ENCODE results near the gene NUDT6.

Gene NUDT6

GRCh38 chr4:122914292-122914904 is 8.0 kb downstream of the NUDT6 start:
- peak; percentile 31 for DNase-seq (ENCODE audit: low spot score)

- DNase-seq (ENCODE audit: low spot score): no peak
Observed at GRCh38 chr4:122912810-122913575, 9.4 kb downstream of the NUDT6 start.

GRCh38 chr4:122911588-122911987 is 10.8 kb downstream of the NUDT6 start:
- DNase-seq (ENCODE audit: low spot score): no peak

DNA sequence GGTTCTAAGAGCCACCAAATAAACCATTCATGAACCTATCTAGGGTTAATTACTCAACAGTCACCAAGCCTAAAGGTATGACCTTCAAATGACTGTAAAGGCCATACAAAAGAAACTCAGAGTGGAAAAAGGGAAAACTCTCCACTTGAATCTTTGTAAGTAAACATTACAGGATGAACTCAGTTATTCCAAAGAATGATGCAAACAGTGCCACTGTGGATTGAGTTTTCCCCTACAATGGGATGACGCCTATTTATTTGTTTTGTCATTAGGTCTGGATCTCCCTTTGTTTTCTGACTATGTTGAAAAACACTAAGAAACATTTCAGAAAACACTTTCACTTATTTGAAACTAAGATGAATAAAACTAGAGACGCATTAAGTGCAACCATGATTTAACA is 12.7 kb downstream of the NUDT6 start:
- no peak for DNase-seq (ENCODE audit: low spot score)

DNA sequence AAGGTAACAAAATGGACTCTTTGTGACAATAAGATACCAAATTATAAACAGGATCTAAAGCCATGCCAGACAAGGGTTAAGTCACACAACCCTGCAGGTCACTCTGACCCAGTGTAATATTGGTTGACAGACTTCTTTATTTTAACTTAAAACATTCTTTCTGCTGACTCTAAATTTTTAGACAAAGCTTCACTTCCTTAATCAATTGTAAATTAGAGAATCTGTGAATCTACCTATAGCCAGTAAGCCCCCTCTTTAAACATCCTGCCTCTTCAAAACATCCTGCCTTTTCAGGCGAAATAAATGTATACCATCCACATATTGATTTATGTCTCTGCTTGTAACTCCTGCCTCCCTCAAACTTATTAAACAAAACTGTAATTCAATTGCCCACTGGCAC is 14.2 kb downstream of the NUDT6 start:
- DNase-seq (ENCODE audit: low spot score): no peak

GRCh38 chr4:122906859-122907305 is 15.5 kb downstream of the NUDT6 start:
- DNase-seq (ENCODE audit: low spot score): no peak

- no peak for DNase-seq (ENCODE audit: low spot score)
Observed at GRCh38 chr4:122903766-122904288, 18.6 kb downstream of the NUDT6 start.

- DNase-seq (ENCODE audit: low spot score): no peak
Observed at GRCh38 chr4:122901247-122902010, 21.0 kb downstream of the NUDT6 start.

- no peak for DNase-seq (ENCODE audit: low spot score)
Observed at GRCh38 chr4:122900314-122900713, 22.1 kb downstream of the NUDT6 start.

DNA sequence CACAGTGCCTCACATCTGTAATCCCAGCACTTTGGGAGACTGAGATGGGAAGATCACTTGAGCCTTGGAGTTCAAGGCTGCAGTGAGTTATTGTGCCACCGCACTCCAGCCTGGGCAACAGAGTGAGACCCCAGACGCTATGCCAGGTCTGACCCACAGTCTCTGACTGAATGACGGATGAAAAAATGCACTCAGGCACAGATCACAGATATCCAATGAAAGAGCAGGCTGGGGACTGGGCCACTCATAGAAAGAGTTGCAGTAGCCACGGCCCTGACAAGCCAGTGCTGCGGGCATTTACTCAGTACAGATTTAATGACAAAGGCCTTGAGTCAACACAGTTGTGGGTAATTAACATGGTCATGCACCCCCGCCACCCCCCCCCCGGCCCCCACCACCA is 22.7 kb downstream of the NUDT6 start:
- no peak for DNase-seq (ENCODE audit: low spot score)

- peak; percentile 46 for DNase-seq (ENCODE audit: low spot score)
Observed at GRCh38 chr4:122898370-122899150, 23.8 kb downstream of the NUDT6 start.

DNA sequence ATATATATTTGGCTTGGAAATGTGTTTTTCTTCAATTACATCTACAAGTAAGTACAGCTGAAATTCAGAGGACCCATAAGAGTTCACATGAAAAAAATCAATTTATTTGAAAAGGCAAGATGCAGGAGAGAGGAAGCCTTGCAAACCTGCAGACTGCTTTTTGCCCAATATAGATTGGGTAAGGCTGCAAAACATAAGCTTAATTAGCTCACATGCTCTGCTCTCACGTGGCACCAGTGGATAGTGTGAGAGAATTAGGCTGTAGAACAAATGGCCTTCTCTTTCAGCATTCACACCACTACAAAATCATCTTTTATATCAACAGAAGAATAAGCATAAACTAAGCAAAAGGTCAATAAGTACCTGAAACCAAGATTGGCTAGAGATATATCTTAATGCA is 26.1 kb downstream of the NUDT6 start:
- no peak for DNase-seq (ENCODE audit: low spot score)

- DNase-seq (ENCODE audit: low spot score): no peak
Observed at GRCh38 chr4:122895336-122895995, 26.9 kb downstream of the NUDT6 start.

GRCh38 chr4:122894827-122895226 is 27.6 kb downstream of the NUDT6 start:
- DNase-seq (ENCODE audit: low spot score): no peak

GRCh38 chr4:122890147-122890795 is 32.1 kb downstream of the NUDT6 start:
- DNase-seq (ENCODE audit: low spot score): no peak

DNA sequence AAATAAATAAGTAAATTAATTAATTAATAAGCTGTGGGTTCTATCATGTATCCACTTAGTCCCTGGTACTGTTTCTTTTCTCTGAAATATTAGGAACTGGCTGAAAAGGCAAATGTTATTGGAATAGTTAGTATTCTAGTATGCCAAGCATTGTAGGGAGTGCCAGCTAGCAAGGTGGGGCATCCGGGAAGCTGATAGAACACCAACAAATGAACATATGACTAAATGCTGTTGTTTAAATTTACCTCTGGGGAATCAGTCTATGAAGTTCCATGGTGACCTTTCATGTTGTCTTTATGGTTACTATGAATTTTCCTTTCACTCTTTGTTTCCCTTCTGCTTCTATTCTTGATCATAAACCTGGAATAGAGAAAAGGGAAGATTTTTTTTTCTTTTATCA is 32.7 kb downstream of the NUDT6 start:
- no peak for DNase-seq (ENCODE audit: low spot score)

DNA sequence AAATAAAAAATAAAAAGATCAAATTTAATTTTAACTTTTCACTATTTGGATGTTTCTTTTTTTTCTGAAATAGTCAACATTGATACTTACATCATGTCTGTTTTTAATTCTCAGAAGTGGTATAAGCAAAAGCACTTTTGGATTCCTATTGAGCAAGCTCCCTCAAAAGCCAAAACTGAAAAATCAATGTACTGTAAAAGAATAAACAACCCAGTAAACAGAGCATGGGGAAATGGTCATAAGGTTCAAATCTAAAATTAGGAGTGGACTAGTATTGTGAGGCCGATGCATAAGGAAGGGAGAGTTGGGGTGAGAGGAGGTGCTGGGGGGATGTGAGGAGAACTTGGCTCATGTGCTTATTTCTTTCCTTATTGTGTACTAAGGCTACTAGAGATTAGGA is 37.9 kb downstream of the NUDT6 start:
- DNase-seq (ENCODE audit: low spot score): no peak

GRCh38 chr4:122882857-122883735 is 39.3 kb downstream of the NUDT6 start:
- DNase-seq (ENCODE audit: low spot score): no peak

GRCh38 chr4:122879001-122879400 is 43.4 kb downstream of the NUDT6 start:
- no peak for DNase-seq (ENCODE audit: low spot score)

DNA sequence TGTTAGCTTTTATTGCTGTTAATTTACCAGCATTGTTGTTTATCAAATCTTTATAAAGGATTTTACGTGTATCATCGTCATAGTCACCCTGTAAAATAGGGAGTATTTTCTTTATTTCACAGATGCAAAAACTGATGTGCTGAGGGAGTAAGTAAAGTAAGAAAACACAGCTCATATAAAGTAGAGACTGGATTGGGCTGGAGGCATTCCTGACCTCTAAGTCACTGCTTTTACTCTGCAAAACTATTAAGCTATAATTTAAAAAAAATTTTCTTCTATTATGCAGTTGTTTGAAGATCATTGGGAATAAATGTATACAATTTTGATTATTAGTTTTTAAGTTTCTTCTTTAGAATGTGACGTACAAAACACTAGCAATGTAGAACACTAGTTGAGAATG is 45.9 kb downstream of the NUDT6 start:
- no peak for DNase-seq (ENCODE audit: low spot score)

All from Ammon's horn (tissue), 1 donor.